IMR-90 (cell line): ENCODE data around the gene CLTCL1. TPM values are rescaled to one million over a fixed set of nuclear protein-coding genes. Genes with fewer than 3 reads are reported as not detected.

Source experiments
- ATAC-seq: fragments of 200-7000 bp; cut with Tn5 transposase; 2 replicates; pipeline ENCODE4 v1.9.1; 2020; ENCODE audit warnings: low read depth, mild to moderate bottlenecking, moderate library complexity
- BruUV-seq: library from RNA; stranded (reverse); fragments of 400-500 nt; replicated peaks from 2 replicates; lab custom pipeline; 2021; lab: Mats Ljungman, UMichigan
- CTCF ChIA-PET: fragments of 300-600 bp; formaldehyde crosslinking; extraction: SDS; loops from one replicate; lab custom pipeline; 2021; ENCODE audit warnings: antibody characterized with exemption; lab: Yijun Ruan, JAX
- POLR2A ChIA-PET: fragments of 300-600 bp; sonication (Branson Sonifier 250); formaldehyde crosslinking; loops from one replicate; lab custom pipeline; 2022; ENCODE audit warnings: antibody characterized with exemption; ENCODE audit not compliant: unreplicated experiment; lab: Charles Lee
- DNase-seq: peaks from one replicate; pipeline ENCODE4 v3.0.0; 2013
- H2AFZ ChIP-seq: replicated peaks from 2 replicates; pipeline ENCODE3; 2013; ENCODE audit warnings: low read length, mild to moderate bottlenecking; ENCODE audit not compliant: poor library complexity
- H2AK5ac ChIP-seq: 2 replicates; pipeline ENCODE4 v1.6.1; 2013; ENCODE audit warnings: low read depth, low read length, inconsistent platforms
- H2AK9ac ChIP-seq: replicated peaks from 2 replicates; pipeline ENCODE3; 2013; ENCODE audit warnings: mild to moderate bottlenecking, low read depth, low read length, moderate library complexity; ENCODE audit not compliant: poor library complexity
- H2BK120ac ChIP-seq: 2 replicates; pipeline ENCODE4 v1.6.1; 2013; ENCODE audit warnings: low read depth, low read length, inconsistent platforms
- H2BK15ac ChIP-seq: 3 replicates; pipeline ENCODE4 v1.6.1; 2013; ENCODE audit warnings: low read depth, low read length, inconsistent platforms
- H2BK20ac ChIP-seq: 2 replicates; pipeline ENCODE4 v1.6.1; 2013; ENCODE audit warnings: low read depth, mild to moderate bottlenecking, inconsistent platforms, low read length, moderate library complexity
- H2BK5ac ChIP-seq: 2 replicates; pipeline ENCODE4 v1.6.1; 2013; ENCODE audit warnings: mild to moderate bottlenecking, low read depth, low read length, inconsistent platforms; ENCODE audit not compliant: poor library complexity, severe bottlenecking
- H3K14ac ChIP-seq: replicated peaks from 2 replicates; pipeline ENCODE4 v1.6.1; 2013; ENCODE audit warnings: low read depth, low read length, inconsistent platforms
- H3K18ac ChIP-seq: 2 replicates; pipeline ENCODE4 v1.6.1; 2013; ENCODE audit warnings: low read depth, low read length, control low read depth
- H3K23ac ChIP-seq: 2 replicates; pipeline ENCODE4 v1.6.1; 2013; ENCODE audit warnings: low read depth, low read length, inconsistent platforms
- H3K27ac ChIP-seq: 2 replicates; pipeline ENCODE4 v1.5.1; 2013; ENCODE audit warnings: mild to moderate bottlenecking, control low read depth, low read length; ENCODE audit not compliant: insufficient read depth
- H3K27me3 ChIP-seq: 2 replicates; pipeline ENCODE4 v1.6.1; 2013; ENCODE audit warnings: low read length; ENCODE audit not compliant: control insufficient read depth, insufficient read depth
- H3K36me3 ChIP-seq: 2 replicates; pipeline ENCODE4 v1.6.1; 2013; ENCODE audit warnings: low read length, mixed read lengths; ENCODE audit not compliant: control insufficient read depth, insufficient read depth
- H3K4ac ChIP-seq: 2 replicates; pipeline ENCODE4 v1.6.1; 2013; ENCODE audit warnings: low read depth, low read length, inconsistent platforms
- H3K4me1 ChIP-seq: 2 replicates; pipeline ENCODE4 v1.6.1; 2013; ENCODE audit warnings: low read length, mixed read lengths; ENCODE audit not compliant: control insufficient read depth, insufficient read depth
- H3K4me2 ChIP-seq: 2 replicates; pipeline ENCODE4 v1.6.1; 2013; ENCODE audit warnings: low read depth, mild to moderate bottlenecking, control low read depth, low read length, moderate library complexity
- H3K4me3 ChIP-seq: 2 replicates; pipeline ENCODE4 v1.5.1; 2013; ENCODE audit warnings: low read depth, mild to moderate bottlenecking, control low read depth, low read length, moderate library complexity; ENCODE audit not compliant: insufficient read depth
- H3K56ac ChIP-seq: 2 replicates; pipeline ENCODE4 v1.6.1; 2013; ENCODE audit warnings: low read length, inconsistent platforms; ENCODE audit not compliant: insufficient read depth; ENCODE audit errors: extremely low read depth
- H3K79me1 ChIP-seq, 2 experiments: 2 replicates each; pipeline ENCODE4 v1.6.1; 2013; ENCODE audit warnings: low read length in 2 of 2, inconsistent platforms in 1 of 2, low read depth in 1 of 2
- H3K9ac ChIP-seq: 2 replicates; pipeline ENCODE4 v1.6.1; 2013; ENCODE audit warnings: low read depth, low read length, control low read depth
- H3K9me1 ChIP-seq: 2 replicates; pipeline ENCODE4 v1.6.1; 2013; ENCODE audit warnings: low read length, inconsistent platforms; ENCODE audit not compliant: insufficient read depth
- H3K9me3 ChIP-seq: 2 replicates; pipeline ENCODE4 v1.6.1; 2013; ENCODE audit warnings: low read length; ENCODE audit not compliant: control insufficient read depth, insufficient read depth
- H4K20me1 ChIP-seq: 2 replicates; pipeline ENCODE4 v1.6.1; 2013; ENCODE audit warnings: low read length, inconsistent platforms; ENCODE audit not compliant: insufficient read depth
- H4K5ac ChIP-seq: 2 replicates; pipeline ENCODE4 v1.6.1; 2013; ENCODE audit warnings: mild to moderate bottlenecking, low read depth, low read length, control low read depth
- H4K8ac ChIP-seq, 2 experiments: 2 replicates each; pipeline ENCODE4 v1.6.1; 2013; ENCODE audit warnings: low read depth in 2 of 2, low read length in 2 of 2, control low read depth in 1 of 2, inconsistent platforms in 1 of 2
- H4K91ac ChIP-seq: 2 replicates; pipeline ENCODE4 v1.6.1; 2013; ENCODE audit warnings: low read depth, low read length, inconsistent platforms; ENCODE audit not compliant: insufficient read depth
- BHLHE40 ChIP-seq: fragments of 150-350 bp; IDR thresholded peaks from 2 replicates; pipeline ENCODE4 v1.6.1; 2016; ENCODE audit warnings: mild to moderate bottlenecking, low read depth, low read length
- CHD1 ChIP-seq: IDR thresholded peaks from 2 replicates; pipeline ENCODE4 v1.6.1; 2012; ENCODE audit warnings: low read depth, low read length, improper control_type of control experiment
- ELK1 ChIP-seq: fragments of 150-350 bp; IDR thresholded peaks from 2 replicates; pipeline ENCODE4 v1.6.1; 2016; ENCODE audit warnings: low read depth, mild to moderate bottlenecking, low read length, moderate library complexity, borderline replicate concordance
- FOS ChIP-seq: fragments of 150-350 bp; IDR thresholded peaks from 2 replicates; pipeline ENCODE4 v1.6.1; 2016; ENCODE audit warnings: low read depth, low read length
- MAFK ChIP-seq: IDR thresholded peaks from 2 replicates; pipeline ENCODE4 v1.6.1; 2012; ENCODE audit warnings: low read depth, low read length, improper control_type of control experiment
- MAZ ChIP-seq: IDR thresholded peaks from 2 replicates; pipeline ENCODE4 v1.6.1; 2012; ENCODE audit warnings: low read depth, mild to moderate bottlenecking, low read length, improper control_type of control experiment, moderate library complexity, borderline replicate concordance
- MXI1 ChIP-seq: IDR thresholded peaks from 2 replicates; pipeline ENCODE4 v1.6.1; 2012; ENCODE audit warnings: low read depth, mild to moderate bottlenecking, low read length, moderate library complexity, borderline replicate concordance
- NFE2L2 ChIP-seq: fragments of 150-350 bp; IDR thresholded peaks from 2 replicates; pipeline ENCODE4 v1.6.1; 2016; ENCODE audit warnings: low read depth, mild to moderate bottlenecking, low read length
- POLR2A ChIP-seq: IDR thresholded peaks from 2 replicates; pipeline ENCODE4 v1.6.1; 2012; ENCODE audit warnings: mild to moderate bottlenecking, low read depth, low read length
- RAD21 ChIP-seq: IDR thresholded peaks from 2 replicates; pipeline ENCODE4 v1.6.1; 2012; ENCODE audit warnings: low read length, improper control_type of control experiment
- RCOR1 ChIP-seq: IDR thresholded peaks from 2 replicates; pipeline ENCODE4 v1.6.1; 2012; ENCODE audit warnings: mild to moderate bottlenecking, low read length, improper control_type of control experiment; ENCODE audit not compliant: insufficient replicate concordance
- RFX5 ChIP-seq: IDR thresholded peaks from 2 replicates; pipeline ENCODE4 v1.8.0; 2012; ENCODE audit warnings: low read depth, mild to moderate bottlenecking, low read length, moderate library complexity
- USF2 ChIP-seq: fragments of 150-350 bp; IDR thresholded peaks from 2 replicates; pipeline ENCODE4 v1.6.1; 2017; ENCODE audit warnings: mild to moderate bottlenecking, antibody characterized with exemption, low read length, low read depth
- WGBS, 2 experiments: methylation state at CpG; one replicate each; pipeline versions ENCODE4 v1.1.5 to v1.1.7; 2013; ENCODE audit warnings: missing lambda C conversion rate in 2 of 2; ENCODE audit not compliant: insufficient read length in 1 of 2; ENCODE audit errors: extremely low coverage in 2 of 2; 5-methylcytosine and 5-hydroxymethylcytosine counted together
- dilution Hi-C: fragments of 300-500 bp; cut with HindIII; formaldehyde crosslinking; loops from one replicate; pipeline ENCODE4 v1.14.3; 2018; ENCODE audit warnings: low sequenced_read_pairs; ENCODE audit not compliant: unreplicated experiment
- in situ Hi-C: fragments of 300-500 bp; cut with MboI; formaldehyde crosslinking; loops from 3 replicates; pipeline ENCODE4 v1.14.3; 2019; ENCODE audit warnings: low sequenced_read_pairs, inconsistent platforms, mixed read lengths
- intact Hi-C: fragments of 100-400 bp; cut with micrococcal nuclease; formaldehyde crosslinking; loops from 2 replicates; pipeline ENCODE4 v1.10.0; 2022
- polyA plus RNA-seq, 3 experiments: library from polyadenylated mRNA; depleted of rRNA; stranded (reverse); fragments of >200 nt; gene quantifications; 2 replicates each; pipeline ENCODE4 v1.2.3, GENCODE V29; 2012; ENCODE audit warnings: low replicate concordance in 1 of 3
- total RNA-seq: library from RNA; depleted of rRNA; stranded (reverse); fragments of >200 nt; gene quantifications from 2 replicates; pipeline ENCODE4 v1.2.3, GENCODE V29; 2012

CLTCL1 gene
- total and polyA plus RNA-seq, 2 of the 4 experiments (the other 2 are of a cell fraction): 6.2 to 8.1 TPM

- no peak for TF ChIP-seq NFE2L2
Measured at GRCh38 chr22:19336133-19337075, 44.9 kb upstream of the CLTCL1 start (continued).

GRCh38 chr22:19331975-19332374, 40.5 kb upstream of the CLTCL1 start:
- Histone ChIP-seq H3K14ac (no peak overlapping the region), H3K4ac (no peak overlapping the region), H3K4me1 (no peaks in the 10 kb centered on the region), H4K8ac (no peak overlapping the region), H3K79me1 (peaks cover 0 to 5% of the 10 kb centered on the region in 2 experiments; a peak in 2 of 4 replicates), H3K27me3 (no peaks in the 10 kb centered on the region), H4K91ac (no peak overlapping the region), H4K5ac (no peak overlapping the region), H3K9me1 (no peaks in the 10 kb centered on the region), H3K9ac (no peak overlapping the region), H3K27ac (no peak overlapping the region), H2AK9ac (no peak overlapping the region), H3K18ac (no peak overlapping the region), H3K9me3 (peaks cover 3% of the 10 kb centered on the region), H2BK20ac (no peak overlapping the region), H3K56ac (no peak overlapping the region), H2BK120ac (no peak overlapping the region), H2AFZ (no peak overlapping the region), H3K23ac (no peak overlapping the region), H3K4me3 (no peak overlapping the region), H2BK15ac (no peak overlapping the region), H3K36me3 (peaks cover 38% of the 10 kb centered on the region), H2AK5ac (no peak overlapping the region), H2BK5ac (no peak overlapping the region), H4K20me1 (no peaks in the 10 kb centered on the region), H3K4me2 (no peak overlapping the region)
- CTCF ChIA-PET: no interaction called here
- BruUV-seq: no TSS peak
- intact Hi-C loops (no loop called here), dilution Hi-C loops (no loop called here), in situ Hi-C loops (no loop called here)
- POLR2A ChIA-PET: no interaction called here
- WGBS, 2 experiments: 100% methylated on average over 1 of the region's 5 CpGs; no CpG with 5 or more reads in 1 of the 2 experiments
- no peak for DNase-seq
- no peak for ATAC-seq
- no peak for TF ChIP-seq RCOR1
- TF ChIP-seq RFX5: no peak
- no peak for TF ChIP-seq POLR2A
- no peak for TF ChIP-seq NFE2L2
- TF ChIP-seq USF2: no peak
- no peak for TF ChIP-seq MAFK
- no peak for TF ChIP-seq ELK1
- TF ChIP-seq MXI1: no peak
- TF ChIP-seq RAD21: no peak
- no peak for TF ChIP-seq BHLHE40
- TF ChIP-seq CHD1: no peak
- no peak for TF ChIP-seq MAZ
- no peak for TF ChIP-seq FOS
